ENCODE results near the gene ARHGAP42. TPM values are rescaled to one million over a fixed set of nuclear protein-coding genes. Genes with fewer than 3 reads are reported as not detected.

The ARHGAP42 gene
- total RNA-seq, 1 experiment from 2014 or later: 7.1 TPM

- no peaks in the 10 kb centered on the region for H3K9me3 ChIP-seq (ENCODE audit: control insufficient read depth, insufficient read depth, low read depth, low read length)
- H3K4me3 ChIP-seq (ENCODE audit: low read depth in 2 of 2, low read length in 2 of 2): no peak overlapping the region
- CTCF ChIA-PET: no interaction called here
- ATAC-seq: no peak
- TF ChIP-seq, protein P1, sequence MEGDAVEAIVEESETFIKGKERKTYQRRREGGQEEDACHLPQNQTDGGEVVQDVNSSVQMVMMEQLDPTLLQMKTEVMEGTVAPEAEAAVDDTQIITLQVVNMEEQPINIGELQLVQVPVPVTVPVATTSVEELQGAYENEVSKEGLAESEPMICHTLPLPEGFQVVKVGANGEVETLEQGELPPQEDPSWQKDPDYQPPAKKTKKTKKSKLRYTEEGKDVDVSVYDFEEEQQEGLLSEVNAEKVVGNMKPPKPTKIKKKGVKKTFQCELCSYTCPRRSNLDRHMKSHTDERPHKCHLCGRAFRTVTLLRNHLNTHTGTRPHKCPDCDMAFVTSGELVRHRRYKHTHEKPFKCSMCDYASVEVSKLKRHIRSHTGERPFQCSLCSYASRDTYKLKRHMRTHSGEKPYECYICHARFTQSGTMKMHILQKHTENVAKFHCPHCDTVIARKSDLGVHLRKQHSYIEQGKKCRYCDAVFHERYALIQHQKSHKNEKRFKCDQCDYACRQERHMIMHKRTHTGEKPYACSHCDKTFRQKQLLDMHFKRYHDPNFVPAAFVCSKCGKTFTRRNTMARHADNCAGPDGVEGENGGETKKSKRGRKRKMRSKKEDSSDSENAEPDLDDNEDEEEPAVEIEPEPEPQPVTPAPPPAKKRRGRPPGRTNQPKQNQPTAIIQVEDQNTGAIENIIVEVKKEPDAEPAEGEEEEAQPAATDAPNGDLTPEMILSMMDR (IDR thresholded peaks at IDR 0.05): no peak
- TF ChIP-seq POLR2AphosphoS5 (IDR thresholded peaks at IDR 0.05; ENCODE audit: low read depth, low read length) (no peak), TCF7L2 (IDR thresholded peaks at IDR 0.05; ENCODE audit: low read depth, low read length) (no peak)
- in situ Hi-C loops (cut with HindIII; ENCODE audit: low pct_unique_long_range_greater_than_20kb, low sequenced_read_pairs): no loop called here
- H3K27me3 ChIP-seq (ENCODE audit: control insufficient read depth, insufficient read depth, low read length): no peaks in the 10 kb centered on the region
- no peak overlapping the region for H3K27ac ChIP-seq (ENCODE audit: low read length)
- no TSS peak for BruUV-seq (replicated peaks)
- intact Hi-C loops (cut with micrococcal nuclease; ENCODE audit: unreplicated experiment): no loop called here
- DNase-seq (ENCODE audit: low read depth, low spot score): no peak
- POLR2A ChIA-PET: no interaction called here
- no peaks in the 10 kb centered on the region for H3K36me3 ChIP-seq (ENCODE audit: control insufficient read depth, insufficient read depth, low read length)
- peaks cover 4% of the 10 kb centered on the region for H3K4me1 ChIP-seq (ENCODE audit: control insufficient read depth, insufficient read depth, low read length)
These were observed 148.8 kb downstream of the ARHGAP42 start for GRCh38 chr11:100835854-100836253.

- ATAC-seq (no peak), DNase-seq (ENCODE audit: low read depth, low spot score) (no peak)
- Histone ChIP-seq H3K4me1 (ENCODE audit: control insufficient read depth, insufficient read depth, low read length) (no peaks in the 10 kb centered on the region; the same call in 1 of the 2 replicates), H3K9me3 (ENCODE audit: control insufficient read depth, insufficient read depth, low read depth, low read length) (peaks cover 3% of the 10 kb centered on the region; the same call in 1 of the 2 replicates), H3K27me3 (ENCODE audit: control insufficient read depth, insufficient read depth, low read length) (no peaks in the 10 kb centered on the region), H3K27ac (ENCODE audit: low read length) (no peak overlapping the region), H3K36me3 (ENCODE audit: control insufficient read depth, insufficient read depth, low read length) (no peaks in the 10 kb centered on the region), H3K4me3 (ENCODE audit: low read depth in 2 of 2, low read length in 2 of 2) (no peak overlapping the region)
- no TSS peak for BruUV-seq (replicated peaks)
- ChIA-PET POLR2A (no interaction called here), CTCF (no interaction called here)
- intact Hi-C loops (cut with micrococcal nuclease; ENCODE audit: unreplicated experiment) (no loop called here), in situ Hi-C loops (cut with HindIII; ENCODE audit: low pct_unique_long_range_greater_than_20kb, low sequenced_read_pairs) (no loop called here)
- TF ChIP-seq, protein P1 (IDR thresholded peaks at IDR 0.05): no peak
- TF ChIP-seq POLR2AphosphoS5 (IDR thresholded peaks at IDR 0.05; ENCODE audit: low read depth, low read length) (no peak), TCF7L2 (IDR thresholded peaks at IDR 0.05; ENCODE audit: low read depth, low read length) (no peak), SIN3A (IDR thresholded peaks at IDR 0.05; ENCODE audit: borderline replicate concordance, insufficient read depth, low read depth, low read length) (no peak)
- TF ChIP-seq, protein P2, sequence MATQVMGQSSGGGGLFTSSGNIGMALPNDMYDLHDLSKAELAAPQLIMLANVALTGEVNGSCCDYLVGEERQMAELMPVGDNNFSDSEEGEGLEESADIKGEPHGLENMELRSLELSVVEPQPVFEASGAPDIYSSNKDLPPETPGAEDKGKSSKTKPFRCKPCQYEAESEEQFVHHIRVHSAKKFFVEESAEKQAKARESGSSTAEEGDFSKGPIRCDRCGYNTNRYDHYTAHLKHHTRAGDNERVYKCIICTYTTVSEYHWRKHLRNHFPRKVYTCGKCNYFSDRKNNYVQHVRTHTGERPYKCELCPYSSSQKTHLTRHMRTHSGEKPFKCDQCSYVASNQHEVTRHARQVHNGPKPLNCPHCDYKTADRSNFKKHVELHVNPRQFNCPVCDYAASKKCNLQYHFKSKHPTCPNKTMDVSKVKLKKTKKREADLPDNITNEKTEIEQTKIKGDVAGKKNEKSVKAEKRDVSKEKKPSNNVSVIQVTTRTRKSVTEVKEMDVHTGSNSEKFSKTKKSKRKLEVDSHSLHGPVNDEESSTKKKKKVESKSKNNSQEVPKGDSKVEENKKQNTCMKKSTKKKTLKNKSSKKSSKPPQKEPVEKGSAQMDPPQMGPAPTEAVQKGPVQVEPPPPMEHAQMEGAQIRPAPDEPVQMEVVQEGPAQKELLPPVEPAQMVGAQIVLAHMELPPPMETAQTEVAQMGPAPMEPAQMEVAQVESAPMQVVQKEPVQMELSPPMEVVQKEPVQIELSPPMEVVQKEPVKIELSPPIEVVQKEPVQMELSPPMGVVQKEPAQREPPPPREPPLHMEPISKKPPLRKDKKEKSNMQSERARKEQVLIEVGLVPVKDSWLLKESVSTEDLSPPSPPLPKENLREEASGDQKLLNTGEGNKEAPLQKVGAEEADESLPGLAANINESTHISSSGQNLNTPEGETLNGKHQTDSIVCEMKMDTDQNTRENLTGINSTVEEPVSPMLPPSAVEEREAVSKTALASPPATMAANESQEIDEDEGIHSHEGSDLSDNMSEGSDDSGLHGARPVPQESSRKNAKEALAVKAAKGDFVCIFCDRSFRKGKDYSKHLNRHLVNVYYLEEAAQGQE (IDR thresholded peaks at IDR 0.05; ENCODE audit: insufficient read depth in 1 of 2, low read depth in 2 of 2, low read length in 1 of 2): no peak
These were observed 150.2 kb downstream of the ARHGAP42 start for GRCh38 chr11:100837311-100837710.

Data from Panc1 (cell line).